ENCODE data around the gene GALNT8.
"Not testable (repeated sequence)": the region's sequence is repeated elsewhere in the genome, so short reads cannot be mapped to it uniquely, and the experiment has no call there.

The GALNT8 gene

GRCh38 chr12:4742416-4742970, 22.3 kb downstream of the GALNT8 start:
- H3K4me3 ChIP-seq (ENCODE audit: low read length): no peak overlapping the region
- no peak for TF ChIP-seq CTCF (conservative IDR thresholded peaks at IDR 0.05; ENCODE audit: low read length)
- no peak for DNase-seq (ENCODE audit: low read depth)

GRCh38 chr12:4743046-4743445, 22.8 kb downstream of the GALNT8 start:
- no peak for DNase-seq (ENCODE audit: low read depth)
- TF ChIP-seq CTCF (conservative IDR thresholded peaks at IDR 0.05; ENCODE audit: low read length): no peak
- H3K4me3 ChIP-seq (ENCODE audit: low read length): no peak overlapping the region

- no peak for DNase-seq (ENCODE audit: low read depth)
- TF ChIP-seq CTCF (conservative IDR thresholded peaks at IDR 0.05; ENCODE audit: low read length): no peak
- no peak overlapping the region for H3K4me3 ChIP-seq (ENCODE audit: low read length)
Measured at GRCh38 chr12:4744709-4745108, 24.5 kb downstream of the GALNT8 start.

- TF ChIP-seq CTCF (conservative IDR thresholded peaks at IDR 0.05; ENCODE audit: low read length): no peak
- no peak for DNase-seq (ENCODE audit: low read depth)
- H3K4me3 ChIP-seq (ENCODE audit: low read length): no peak overlapping the region
Measured at GRCh38 chr12:4745249-4745648, 25.0 kb downstream of the GALNT8 start.

- DNase-seq (ENCODE audit: low read depth); H3K4me3 ChIP-seq (ENCODE audit: low read length): not testable (repeated sequence)
Measured at GRCh38 chr12:4751654-4752053, 31.5 kb downstream of the GALNT8 start.

- no peak for DNase-seq (ENCODE audit: low read depth)
- no peak for TF ChIP-seq CTCF (conservative IDR thresholded peaks at IDR 0.05; ENCODE audit: low read length)
- H3K4me3 ChIP-seq (ENCODE audit: low read length): no peak overlapping the region
Measured at GRCh38 chr12:4762773-4763172, 42.6 kb downstream of the GALNT8 start.

- H3K4me3 ChIP-seq (ENCODE audit: low read length): no peak overlapping the region
- TF ChIP-seq CTCF (conservative IDR thresholded peaks at IDR 0.05; ENCODE audit: low read length): 0 out of 2 replicates have a peak, but pooled peaks have one; percentile 2
- DNase-seq (ENCODE audit: low read depth): no peak
Measured at GRCh38 chr12:4763549-4763948, 43.3 kb downstream of the GALNT8 start.

- TF ChIP-seq CTCF (conservative IDR thresholded peaks at IDR 0.05; ENCODE audit: low read length): no peak
- DNase-seq (ENCODE audit: low read depth): no peak
- no peak overlapping the region for H3K4me3 ChIP-seq (ENCODE audit: low read length)
Measured at GRCh38 chr12:4766445-4766844, 46.2 kb downstream of the GALNT8 start.
